DOHH2 (cell line): Measurements from ENCODE around the gene TMEM132A.

Experiments
- H3F3A ChIP-seq: fragments of 200-600 bp; sonication (generic), shearing (Covaris generic); 2 replicates; pipeline ENCODE4 v1.6.0; 2016; ENCODE audit warnings: antibody characterized with exemption, mild to moderate bottlenecking; ENCODE audit not compliant: control insufficient read depth, insufficient read depth
- H3K27ac ChIP-seq: fragments of 200-600 bp; sonication (generic); 2 replicates; pipeline ENCODE4 v1.5.1; 2014; ENCODE audit warnings: low read depth, mild to moderate bottlenecking, low read length, moderate library complexity
- H3K27me3 ChIP-seq: fragments of 200-600 bp; sonication (generic); 2 replicates; pipeline ENCODE4 v1.6.1; 2014; ENCODE audit warnings: mild to moderate bottlenecking, low read length, mixed read lengths; ENCODE audit not compliant: control insufficient read depth
- H3K36me3 ChIP-seq: fragments of 200-600 bp; sonication (generic); 2 replicates; pipeline ENCODE4 v1.6.1; 2014; ENCODE audit warnings: mild to moderate bottlenecking, low read length, moderate library complexity, mixed read lengths; ENCODE audit not compliant: control insufficient read depth
- H3K4me1 ChIP-seq: fragments of 200-600 bp; sonication (generic); 2 replicates; pipeline ENCODE4 v1.6.1; 2014; ENCODE audit warnings: mild to moderate bottlenecking, low read length, mixed read lengths; ENCODE audit not compliant: control insufficient read depth
- H3K4me2 ChIP-seq: fragments of 200-600 bp; sonication (generic); 2 replicates; pipeline ENCODE4 v1.6.0; 2014; ENCODE audit warnings: mild to moderate bottlenecking, low read length, moderate library complexity
- H3K4me3 ChIP-seq: fragments of 200-600 bp; sonication (generic); 2 replicates; pipeline ENCODE4 v1.5.1; 2014; ENCODE audit warnings: mild to moderate bottlenecking, low read length, mixed read lengths
- H3K79me2 ChIP-seq: fragments of 200-600 bp; sonication (generic); 2 replicates; pipeline ENCODE4 v1.6.1; 2014; ENCODE audit warnings: mild to moderate bottlenecking, low read length, mixed read lengths; ENCODE audit not compliant: control insufficient read depth
- H3K9me2 ChIP-seq: fragments of 200-600 bp; sonication (generic); replicated peaks from 2 replicates; pipeline ENCODE4 v1.6.1; 2014; ENCODE audit warnings: mild to moderate bottlenecking, low read length, mixed read lengths; ENCODE audit not compliant: control insufficient read depth
- H3K9me3 ChIP-seq: fragments of 200-600 bp; sonication (generic); 2 replicates; pipeline ENCODE4 v1.6.1; 2014; ENCODE audit warnings: antibody characterized with exemption, low read length, mixed read lengths; ENCODE audit not compliant: control insufficient read depth, insufficient read depth
- H4K20me1 ChIP-seq: fragments of 200-600 bp; sonication (generic); 2 replicates; pipeline ENCODE4 v1.6.0; 2014; ENCODE audit warnings: low read depth, mild to moderate bottlenecking, antibody characterized with exemption, low read length, moderate library complexity; ENCODE audit not compliant: control insufficient read depth, insufficient read depth
- EZH2phosphoT487 ChIP-seq: fragments of 200-600 bp; sonication (generic); IDR thresholded peaks from 2 replicates; pipeline ENCODE4 v1.6.1; 2017; ENCODE audit warnings: borderline replicate concordance, mild to moderate bottlenecking, antibody characterized with exemption, low read length, moderate library complexity, mixed read lengths
- TF ChIP-seq, protein P1 (sequence below): fragments of 200-600 bp; sonication (generic); IDR thresholded peaks from one replicate; pipeline ENCODE4 v1.5.1; 2014; ENCODE audit warnings: antibody characterized with exemption, mild to moderate bottlenecking, low read depth, low read length; ENCODE audit not compliant: poor library complexity, severe bottlenecking

Gene TMEM132A

DNA sequence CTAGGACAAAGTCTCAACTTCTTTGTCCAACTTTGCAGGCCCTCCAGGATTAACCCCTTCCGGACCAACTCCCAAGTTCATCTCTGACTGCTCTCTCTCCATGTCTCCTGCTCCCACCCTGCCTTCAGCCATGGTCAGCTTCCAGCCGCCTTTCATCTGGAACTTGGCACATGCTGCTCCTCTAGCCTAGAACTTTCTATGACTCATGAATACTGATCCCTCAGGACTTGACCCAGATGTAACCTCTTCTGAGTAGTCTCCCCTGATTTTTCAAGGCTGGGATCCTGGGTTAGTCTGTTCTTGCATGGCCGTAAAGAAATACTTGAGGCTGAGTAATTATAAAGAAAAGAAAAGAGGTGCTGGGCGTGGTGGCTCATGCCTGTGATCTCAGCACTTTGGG is 32.9 kb downstream of the TMEM132A start:
- no peaks in the 10 kb centered on the region for H3K9me2 ChIP-seq
- H3F3A ChIP-seq, result peaks cover 3% of the 10 kb centered on the region; the same call in 1 of the 2 replicates
- H3K4me1 ChIP-seq, result peaks cover 37% of the 10 kb centered on the region
- TF ChIP-seq, protein P1, sequence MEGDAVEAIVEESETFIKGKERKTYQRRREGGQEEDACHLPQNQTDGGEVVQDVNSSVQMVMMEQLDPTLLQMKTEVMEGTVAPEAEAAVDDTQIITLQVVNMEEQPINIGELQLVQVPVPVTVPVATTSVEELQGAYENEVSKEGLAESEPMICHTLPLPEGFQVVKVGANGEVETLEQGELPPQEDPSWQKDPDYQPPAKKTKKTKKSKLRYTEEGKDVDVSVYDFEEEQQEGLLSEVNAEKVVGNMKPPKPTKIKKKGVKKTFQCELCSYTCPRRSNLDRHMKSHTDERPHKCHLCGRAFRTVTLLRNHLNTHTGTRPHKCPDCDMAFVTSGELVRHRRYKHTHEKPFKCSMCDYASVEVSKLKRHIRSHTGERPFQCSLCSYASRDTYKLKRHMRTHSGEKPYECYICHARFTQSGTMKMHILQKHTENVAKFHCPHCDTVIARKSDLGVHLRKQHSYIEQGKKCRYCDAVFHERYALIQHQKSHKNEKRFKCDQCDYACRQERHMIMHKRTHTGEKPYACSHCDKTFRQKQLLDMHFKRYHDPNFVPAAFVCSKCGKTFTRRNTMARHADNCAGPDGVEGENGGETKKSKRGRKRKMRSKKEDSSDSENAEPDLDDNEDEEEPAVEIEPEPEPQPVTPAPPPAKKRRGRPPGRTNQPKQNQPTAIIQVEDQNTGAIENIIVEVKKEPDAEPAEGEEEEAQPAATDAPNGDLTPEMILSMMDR, result no peak
- TF ChIP-seq EZH2phosphoT487, result no peak
- no peaks in the 10 kb centered on the region for H3K36me3 ChIP-seq
- no peak overlapping the region for H3K4me2 ChIP-seq
- no peak overlapping the region for H3K4me3 ChIP-seq
- H3K79me2 ChIP-seq, result no peaks in the 10 kb centered on the region
- no peaks in the 10 kb centered on the region for H4K20me1 ChIP-seq
- no peaks in the 10 kb centered on the region for H3K27me3 ChIP-seq
- H3K9me3 ChIP-seq, result no peaks in the 10 kb centered on the region
- H3K27ac ChIP-seq, result no peak overlapping the region

DNA sequence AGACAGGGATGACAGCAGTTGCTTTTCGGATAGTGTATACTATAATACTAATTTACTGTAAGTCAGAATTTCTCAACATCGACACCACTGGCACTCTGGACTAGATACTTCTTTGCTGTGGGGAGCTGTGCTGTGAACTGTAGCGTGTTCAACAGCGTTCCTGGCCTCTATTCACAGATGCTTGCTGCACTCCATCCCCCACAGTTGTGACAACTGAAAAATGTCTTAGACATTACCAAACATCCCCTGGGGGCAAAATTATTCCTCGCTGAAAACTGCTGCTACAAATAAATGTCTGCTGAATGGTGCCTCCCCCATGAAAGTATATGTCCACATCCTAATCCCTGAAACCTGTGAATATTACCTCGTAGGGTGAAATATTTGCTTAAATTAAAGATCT is 35.2 kb downstream of the TMEM132A start:
- TF ChIP-seq, protein P1, result no peak
- no peak for TF ChIP-seq EZH2phosphoT487

DNA sequence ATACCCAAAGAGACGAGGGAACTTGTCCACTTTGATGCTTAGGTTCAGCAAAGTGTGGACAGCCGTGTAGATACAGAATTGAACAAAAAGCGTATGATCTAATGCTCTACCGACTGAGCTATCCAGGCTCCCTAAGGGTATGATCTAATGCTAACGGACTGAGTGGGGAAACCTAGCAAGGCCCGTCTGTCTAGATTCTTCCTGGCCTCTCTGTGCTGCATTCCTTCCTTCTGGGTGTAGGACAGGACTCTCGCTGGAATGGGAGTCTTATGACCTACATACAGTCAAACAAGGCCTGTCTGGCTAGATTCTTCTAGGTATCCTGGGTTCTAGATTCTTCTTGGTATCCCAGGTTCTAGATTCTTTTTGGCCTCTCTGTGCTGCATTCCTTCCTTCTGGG is 36.1 kb downstream of the TMEM132A start:
- no peaks in the 10 kb centered on the region for H3K9me3 ChIP-seq
- TF ChIP-seq, protein P1, result no peak
- no peak for TF ChIP-seq EZH2phosphoT487
- H3K27me3 ChIP-seq, result no peaks in the 10 kb centered on the region; the same call in 1 of the 2 replicates
- no peaks in the 10 kb centered on the region for H4K20me1 ChIP-seq
- H3K79me2 ChIP-seq, result no peaks in the 10 kb centered on the region
- H3K27ac ChIP-seq, result no peak overlapping the region
- H3K4me1 ChIP-seq, result peaks cover 10% of the 10 kb centered on the region
- H3K4me3 ChIP-seq, result no peak overlapping the region
- H3K4me2 ChIP-seq, result no peak overlapping the region
- H3K36me3 ChIP-seq, result no peaks in the 10 kb centered on the region
- H3F3A ChIP-seq, result 0 out of 2 replicates have a peak, but pooled peaks cover 6% of the 10 kb centered on the region
- H3K9me2 ChIP-seq, result no peaks in the 10 kb centered on the region

More for the DNA sequence above, 35.2 kb downstream of the TMEM132A start:
- Histone ChIP-seq H3K4me3 (no peak overlapping the region), H3F3A (0 out of 2 replicates have a peak, but pooled peaks cover 6% of the 10 kb centered on the region), H3K27ac (no peak overlapping the region), H3K9me2 (no peaks in the 10 kb centered on the region), H3K79me2 (no peaks in the 10 kb centered on the region), H3K36me3 (no peaks in the 10 kb centered on the region), H3K4me2 (no peak overlapping the region), H3K27me3 (no peaks in the 10 kb centered on the region; the same call in 1 of the 2 replicates), H4K20me1 (no peaks in the 10 kb centered on the region), H3K9me3 (no peaks in the 10 kb centered on the region), H3K4me1 (peaks cover 14% of the 10 kb centered on the region)
